HG03571 (cell line): ENCODE measurements around the gene IFI6.

ENCODE experiments used
- ATAC-seq: cut with Tn5 transposase; IDR thresholded peaks from one replicate; pipeline ENCODE4 v1.9.1; 2021; ENCODE audit not compliant: unreplicated experiment

IFI6 gene

DNA sequence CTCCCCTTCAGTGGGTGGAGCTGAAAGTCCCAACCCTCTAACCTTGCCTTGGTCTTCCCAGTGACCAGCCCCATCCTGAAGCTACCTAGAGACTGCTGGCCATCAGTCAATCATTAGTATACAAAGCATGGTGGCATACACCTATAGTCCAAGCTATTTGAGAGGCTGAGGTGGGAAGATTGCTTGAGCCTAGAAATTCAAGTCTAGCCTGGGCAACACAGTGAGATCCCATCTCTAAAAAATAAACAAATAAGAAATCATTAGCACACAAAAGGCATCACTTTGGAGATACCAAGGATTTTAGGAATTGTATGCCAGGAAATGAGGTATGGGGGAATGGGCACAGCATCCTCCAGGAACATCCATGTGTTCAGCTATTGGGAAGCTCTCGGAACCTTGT, 4.4 kb upstream of the IFI6 start:
- no peak for ATAC-seq

DNA sequence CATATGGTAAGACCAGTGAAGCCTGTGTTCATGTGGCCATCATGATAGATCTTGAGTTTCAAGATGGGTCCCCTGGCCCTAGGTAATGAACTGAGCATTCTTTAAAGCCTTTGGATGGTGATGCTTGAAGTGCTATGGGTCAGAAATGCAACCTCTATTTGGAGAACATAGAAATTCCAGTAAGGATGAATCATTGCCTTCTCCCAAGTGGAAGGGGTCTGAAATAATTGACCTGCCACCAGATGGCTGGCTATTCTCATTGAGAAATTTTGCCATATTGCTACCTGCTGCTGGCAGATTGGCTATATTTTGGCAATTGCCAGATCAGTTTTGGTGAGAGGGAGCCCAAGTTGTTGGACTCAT, 739 bp upstream of the IFI6 start:
- ATAC-seq: no peak

DNA sequence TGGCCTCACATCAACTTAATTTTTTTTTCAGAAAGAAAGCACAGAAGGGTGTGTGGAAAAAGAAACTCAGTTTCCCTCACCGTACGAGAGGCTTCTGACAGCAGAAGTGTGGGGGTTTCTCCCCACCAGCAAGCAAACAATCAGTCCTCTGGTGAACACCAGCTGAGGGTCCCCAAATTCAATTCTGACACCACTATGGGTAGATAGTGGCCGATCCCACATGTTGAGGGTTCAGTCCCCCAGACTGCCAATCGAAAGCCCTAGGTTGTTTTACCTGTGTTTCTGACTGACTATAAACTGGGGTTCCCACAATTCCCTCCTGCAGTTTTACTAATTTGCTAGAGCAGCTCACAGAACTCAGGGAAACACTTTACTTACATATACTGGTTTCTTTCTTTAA, 2.1 kb downstream of the IFI6 start:
- ATAC-seq: no peak

DNA sequence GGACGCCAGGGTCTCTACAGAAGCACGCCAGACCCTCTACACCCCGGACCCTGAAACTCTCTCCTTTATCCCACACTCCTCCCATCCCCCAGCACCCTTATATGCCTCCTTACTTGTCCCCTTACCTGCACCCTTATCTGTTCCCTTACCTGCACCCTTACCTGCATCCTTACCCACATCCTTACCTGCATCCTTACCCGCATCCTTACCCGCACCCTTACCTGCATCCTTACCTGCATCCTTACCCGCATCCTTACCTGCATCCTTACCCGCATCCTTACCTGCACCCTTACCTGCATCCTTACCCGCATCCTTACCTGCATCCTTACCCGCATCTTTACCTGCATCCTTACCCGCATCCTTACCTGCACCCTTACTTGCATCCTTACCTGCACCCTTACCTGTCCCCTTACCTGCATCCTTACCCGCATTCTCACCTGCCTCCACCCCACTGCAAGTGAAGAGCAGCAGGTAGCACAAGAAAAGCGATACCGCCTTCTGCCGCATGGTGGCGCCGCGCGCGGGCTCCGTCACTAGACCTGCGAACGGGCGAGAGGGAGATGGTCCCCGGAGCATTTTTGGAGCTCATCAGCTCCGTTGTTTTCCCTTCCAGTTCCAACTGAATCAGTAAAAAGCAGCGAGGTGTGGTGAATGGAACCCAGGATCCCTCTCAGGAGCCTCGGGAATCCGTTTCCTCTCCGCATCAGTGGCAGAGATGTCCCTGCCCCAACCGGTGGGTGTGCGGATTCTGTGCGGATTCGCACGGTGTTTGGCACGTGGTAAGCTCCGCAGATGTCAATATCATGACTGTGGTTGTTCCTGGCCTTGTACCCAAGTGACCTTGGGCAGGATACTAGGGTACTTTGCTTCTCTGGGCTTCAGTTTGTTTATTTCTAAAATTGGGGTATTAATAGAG, 2.9 kb downstream of the IFI6 start:
- ATAC-seq: no peak

DNA sequence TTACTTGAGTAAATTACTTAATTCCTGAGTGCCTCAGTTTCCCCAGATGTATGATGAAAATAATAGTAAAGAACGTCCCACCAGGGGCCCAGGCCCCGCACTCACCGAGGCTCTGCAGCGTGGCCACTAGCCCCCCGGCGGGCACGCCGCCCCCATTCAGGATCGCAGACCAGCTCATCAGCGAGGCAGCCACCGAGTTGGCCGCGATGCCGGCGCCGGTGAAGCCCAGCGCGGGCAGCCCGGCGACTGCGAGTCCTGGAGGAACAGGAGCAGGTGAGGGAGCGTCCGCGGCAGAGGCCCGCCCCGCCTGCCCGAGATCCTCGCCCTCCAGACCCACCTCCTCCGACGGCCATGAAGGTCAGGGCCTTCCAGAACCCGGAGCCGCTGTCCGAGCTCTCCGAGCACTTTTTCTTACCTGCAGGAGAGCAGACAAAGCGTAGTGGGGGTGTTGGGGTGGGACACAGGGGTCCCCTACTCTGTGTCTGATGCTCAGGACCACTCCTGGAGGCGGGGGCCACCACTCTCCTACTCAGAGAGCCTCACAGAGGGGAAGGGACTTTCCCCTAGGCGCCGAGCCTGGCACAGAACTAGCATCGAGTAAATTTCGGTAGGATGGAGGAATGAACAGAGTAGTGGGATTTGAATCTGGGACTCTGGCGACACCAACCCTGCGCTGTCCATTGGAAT, 3.7 kb downstream of the IFI6 start:
- ATAC-seq: no peak

DNA sequence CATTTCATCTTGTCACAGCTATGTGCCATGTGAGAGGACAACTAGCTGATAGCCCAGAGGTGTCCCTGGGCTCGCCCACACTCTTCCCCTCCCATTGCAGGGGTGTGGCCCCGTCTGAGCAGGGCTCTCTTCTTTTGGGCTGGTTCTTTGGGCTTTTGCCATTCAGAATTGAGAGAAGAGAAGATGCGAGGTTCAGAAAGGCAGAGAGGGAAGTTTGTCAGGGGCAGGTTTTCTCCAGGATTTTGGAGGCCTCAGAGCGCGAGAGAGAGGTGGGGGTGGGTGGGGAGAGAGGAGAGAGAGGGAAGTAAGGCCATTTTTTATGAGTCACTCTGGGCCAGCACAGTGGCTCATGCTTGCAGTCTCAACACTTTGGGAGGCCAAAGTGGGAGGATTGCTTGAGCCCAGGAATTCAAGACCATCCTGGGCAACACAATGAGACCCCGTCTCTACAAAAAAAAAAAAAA, 5.2 kb downstream of the IFI6 start:
- no peak for ATAC-seq

DNA sequence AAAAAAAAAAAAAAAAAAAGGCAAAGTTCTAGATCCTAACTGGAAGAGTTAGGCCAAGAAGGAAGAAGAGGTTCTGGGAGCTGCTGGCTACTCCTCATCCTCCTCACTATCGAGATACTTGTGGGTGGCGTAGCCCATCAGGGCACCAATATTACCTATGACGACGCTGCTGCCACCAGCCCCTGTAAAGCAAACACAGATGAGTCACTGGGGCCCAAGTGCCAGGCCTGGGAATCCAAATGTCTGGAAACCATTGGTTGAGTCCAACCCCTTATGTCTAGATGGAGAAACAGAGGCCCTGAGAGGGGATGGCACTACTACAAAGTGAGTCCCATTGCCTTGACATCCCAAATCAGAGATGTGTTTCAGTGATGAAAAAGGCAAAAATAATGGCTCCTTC, 5.7 kb downstream of the IFI6 start:
- ATAC-seq: no peak

DNA sequence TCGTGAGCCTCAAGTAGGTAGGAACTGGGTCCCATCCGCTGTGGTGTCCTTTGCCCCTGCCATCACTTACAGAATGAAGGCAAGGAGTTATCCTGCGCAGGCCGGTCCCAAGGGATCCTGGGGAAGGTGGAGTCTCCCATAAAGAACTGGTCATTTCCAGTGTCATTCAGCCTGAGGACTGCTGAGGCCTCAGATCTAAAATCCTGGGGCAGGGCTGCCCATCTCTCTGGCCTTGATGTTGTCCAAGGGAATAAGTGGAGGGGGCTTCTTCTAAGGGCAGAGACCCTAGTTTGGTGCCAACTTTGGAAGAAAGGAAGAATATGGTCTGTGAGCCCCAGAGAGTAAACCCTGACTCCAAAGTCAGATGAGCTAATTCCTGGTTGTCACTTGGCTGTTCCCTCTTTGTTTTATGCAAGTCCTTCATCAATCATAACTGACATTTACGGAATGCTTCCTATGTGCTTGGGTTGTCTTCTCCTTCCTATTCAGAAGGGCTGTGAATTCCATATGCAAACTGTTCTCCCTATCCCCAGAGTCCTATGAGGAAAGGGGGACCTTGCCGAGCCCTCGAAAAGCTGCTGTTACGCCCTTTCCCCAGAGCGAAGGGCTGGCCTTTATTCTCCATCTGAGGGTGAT, 6.9 kb downstream of the IFI6 start:
- no peak for ATAC-seq

DNA sequence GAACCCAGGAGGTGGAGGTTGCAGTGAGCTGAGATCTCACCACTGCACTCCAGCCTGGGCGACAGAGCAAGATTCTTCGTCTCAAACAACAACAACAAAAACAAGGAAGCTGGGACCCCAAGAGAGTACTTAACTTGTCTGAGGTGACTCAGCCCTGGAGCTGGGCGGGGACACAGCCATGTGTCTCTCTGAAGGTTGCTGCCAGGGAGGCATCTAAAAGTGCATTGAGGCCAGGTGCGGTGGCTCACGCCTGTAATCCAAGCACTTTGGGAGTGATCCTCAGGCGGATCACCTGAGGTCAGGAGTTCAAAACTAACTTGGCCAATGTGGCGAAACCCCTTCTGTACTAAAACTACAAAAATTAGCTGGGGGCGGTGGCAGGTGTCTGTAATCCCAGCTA, 7.7 kb downstream of the IFI6 start:
- ATAC-seq: no peak

DNA sequence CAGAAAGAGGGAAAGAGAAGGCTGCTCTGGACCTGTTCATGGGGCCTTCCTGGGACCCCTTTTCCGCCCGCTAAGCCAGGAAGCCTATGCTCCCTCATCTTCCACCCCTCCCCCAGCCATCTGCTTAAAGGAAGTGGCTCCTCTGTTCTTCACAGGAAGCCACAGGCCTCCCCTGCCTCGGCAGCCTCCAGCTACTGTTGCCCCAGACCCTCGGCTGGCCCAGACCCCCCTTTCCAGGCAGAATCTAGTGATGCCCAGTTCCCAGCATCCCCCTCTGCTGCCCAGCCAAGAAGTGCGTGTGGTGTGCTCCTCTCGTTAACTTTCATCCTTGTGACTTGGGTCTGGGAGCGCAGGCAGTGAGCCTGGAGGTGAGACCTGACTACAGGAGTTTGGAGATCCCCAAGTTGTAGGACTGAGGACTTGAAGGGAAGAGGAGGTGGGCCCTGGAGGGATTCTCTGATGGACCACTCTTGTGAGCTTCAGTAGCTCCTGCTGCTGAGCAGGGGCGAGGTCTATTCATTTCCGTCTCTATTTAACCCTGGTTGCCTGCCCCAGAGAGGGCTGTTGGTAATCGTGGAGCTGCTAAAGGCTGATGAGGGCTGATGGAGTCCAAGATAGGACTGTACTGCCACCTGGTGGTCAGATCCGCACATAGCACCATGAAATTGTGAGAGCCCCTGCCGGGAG, 9.1 kb downstream of the IFI6 start:
- no peak for ATAC-seq

DNA sequence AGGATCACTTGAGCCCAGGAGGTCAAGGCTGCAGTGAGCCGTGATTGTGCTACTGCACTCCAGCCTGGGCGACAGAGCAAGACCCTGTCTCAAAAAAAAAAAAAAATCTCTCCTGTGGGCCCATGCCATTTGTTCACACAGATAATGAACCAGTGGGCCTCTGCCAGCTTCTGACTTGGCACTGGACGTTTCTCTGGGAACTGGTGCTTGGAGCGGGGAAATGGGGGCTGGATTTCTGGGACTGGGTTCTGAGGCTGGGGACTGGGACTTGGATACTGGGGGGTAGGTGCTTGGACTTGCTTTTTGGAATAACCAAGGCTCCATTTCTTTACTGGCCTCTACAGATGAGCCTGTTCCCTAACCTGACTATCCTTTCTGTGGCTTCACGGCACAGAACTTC, 9.7 kb downstream of the IFI6 start:
- no peak for ATAC-seq

DNA sequence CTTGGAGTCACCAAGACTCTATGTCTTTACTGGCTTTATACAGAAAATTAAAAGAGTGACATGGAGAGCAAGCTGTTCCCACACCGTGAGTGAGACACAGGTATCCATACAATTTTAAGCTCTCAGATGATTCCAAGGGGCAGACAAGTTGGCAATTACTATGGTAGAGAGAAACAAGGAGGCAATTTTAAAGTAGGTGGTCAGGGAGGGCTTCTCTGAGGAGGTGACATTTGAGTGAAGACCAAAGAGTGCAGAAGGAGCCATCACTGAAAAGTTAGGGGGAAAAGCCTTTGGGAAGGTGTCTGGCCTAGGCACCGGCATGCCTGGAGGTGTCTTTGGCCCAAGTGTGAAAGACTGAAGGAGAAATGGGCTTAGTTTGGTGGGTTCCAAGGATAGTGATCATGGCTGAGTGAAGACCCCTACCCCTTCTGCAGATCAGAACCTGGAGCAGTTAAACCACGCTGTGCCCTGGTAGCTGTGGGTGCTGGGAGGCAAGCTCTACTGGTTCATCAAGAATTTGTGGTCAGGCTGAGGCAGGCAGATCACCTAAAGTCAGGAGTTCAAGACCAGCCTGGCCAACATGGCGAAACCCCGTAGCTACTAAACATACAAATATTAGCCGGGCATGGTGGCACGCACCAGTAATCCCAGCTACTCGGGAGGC, 10.4 kb downstream of the IFI6 start:
- ATAC-seq: no peak

DNA sequence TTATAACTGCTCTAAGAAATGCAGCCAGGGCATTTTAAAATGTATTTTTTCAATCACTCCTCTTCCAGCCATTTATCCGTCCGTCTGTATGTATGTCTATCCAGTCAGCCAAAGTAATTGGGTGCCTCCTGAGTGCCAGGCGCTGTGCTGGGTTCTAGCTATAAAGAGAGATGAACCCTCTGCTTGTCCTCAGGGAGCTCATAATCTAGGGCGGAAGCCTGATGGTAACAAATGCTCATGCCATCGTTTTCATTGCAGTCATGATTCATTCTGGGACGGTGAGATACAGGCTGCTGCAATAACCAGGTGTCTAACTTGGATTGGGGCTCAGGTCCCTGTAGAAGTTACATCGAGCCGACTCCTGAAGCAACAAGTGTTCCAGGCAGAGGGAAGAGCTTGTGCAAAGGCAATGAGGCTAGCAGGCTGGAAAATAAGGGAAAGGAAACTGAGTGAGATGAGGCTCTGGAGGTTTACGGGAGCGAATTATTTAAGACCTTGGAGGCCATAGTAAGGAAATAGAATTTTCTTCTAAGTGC, 11.6 kb downstream of the IFI6 start:
- no peak for ATAC-seq

DNA sequence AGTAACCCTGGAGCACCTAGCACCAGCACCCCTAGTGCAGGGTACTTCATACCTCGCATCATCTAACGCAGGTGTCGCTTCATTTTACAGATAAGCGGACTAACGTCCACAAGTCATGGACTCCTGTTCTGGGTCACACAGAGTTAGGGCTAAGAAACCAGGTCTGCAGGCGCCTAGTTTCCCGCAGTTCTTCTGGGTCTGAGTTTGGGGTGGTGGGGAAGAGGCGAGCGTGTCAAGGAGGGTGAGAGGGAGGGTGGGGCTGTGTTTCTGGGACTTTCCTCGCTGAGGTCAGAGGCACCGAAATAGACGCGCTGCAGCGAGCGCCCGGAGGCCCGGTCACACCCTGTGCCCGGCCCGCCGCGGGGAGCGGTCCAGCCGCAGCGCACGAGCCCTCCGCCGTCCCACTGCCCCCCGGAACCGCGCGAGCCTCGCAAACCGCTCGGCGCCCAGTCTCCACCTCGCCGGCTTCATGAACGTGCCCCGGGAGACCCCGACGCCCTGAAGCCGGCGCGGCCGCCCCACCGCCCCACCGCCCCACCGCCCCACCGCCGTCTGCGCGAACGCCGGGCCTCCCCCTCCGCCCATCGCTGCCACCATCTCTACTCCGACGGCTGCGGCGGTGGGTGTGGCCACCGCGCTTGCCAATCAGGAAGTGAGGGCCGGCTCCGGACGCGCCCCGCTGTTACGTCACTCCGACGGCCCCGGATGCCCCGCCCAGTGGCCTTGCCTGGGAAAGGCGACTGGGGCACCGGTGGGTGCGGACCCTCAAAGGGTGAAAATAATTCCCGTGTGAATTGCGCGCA, 12.3 kb downstream of the IFI6 start:
- ATAC-seq: peak; percentile 48

DNA sequence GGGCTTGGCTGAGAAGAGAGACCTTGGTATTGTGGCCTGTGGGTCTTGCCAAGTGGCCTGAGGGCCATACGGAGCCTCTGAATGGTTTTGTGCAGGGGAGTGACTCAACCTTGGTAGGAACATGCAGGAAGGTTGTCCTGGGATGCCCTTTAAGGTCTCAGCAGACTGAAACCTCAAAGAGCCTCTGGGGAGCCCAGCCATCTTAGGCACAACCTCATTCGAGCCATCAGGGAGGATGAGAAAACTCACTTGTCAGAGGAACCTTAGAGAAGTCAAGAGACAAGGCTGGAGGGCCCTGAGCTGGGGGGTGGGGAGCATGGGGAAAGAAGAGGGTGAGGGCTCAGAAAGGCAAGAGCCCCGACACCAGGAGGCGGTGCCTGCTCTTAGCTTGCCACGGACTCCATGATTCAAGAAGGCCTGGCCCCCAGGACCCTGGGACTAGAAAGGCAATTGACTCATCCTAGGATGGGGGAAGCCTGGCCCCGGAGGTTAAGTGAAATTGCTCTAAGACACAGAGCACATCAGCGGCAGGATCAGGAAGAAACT, 13.0 kb downstream of the IFI6 start:
- ATAC-seq: peak; percentile 15

DNA sequence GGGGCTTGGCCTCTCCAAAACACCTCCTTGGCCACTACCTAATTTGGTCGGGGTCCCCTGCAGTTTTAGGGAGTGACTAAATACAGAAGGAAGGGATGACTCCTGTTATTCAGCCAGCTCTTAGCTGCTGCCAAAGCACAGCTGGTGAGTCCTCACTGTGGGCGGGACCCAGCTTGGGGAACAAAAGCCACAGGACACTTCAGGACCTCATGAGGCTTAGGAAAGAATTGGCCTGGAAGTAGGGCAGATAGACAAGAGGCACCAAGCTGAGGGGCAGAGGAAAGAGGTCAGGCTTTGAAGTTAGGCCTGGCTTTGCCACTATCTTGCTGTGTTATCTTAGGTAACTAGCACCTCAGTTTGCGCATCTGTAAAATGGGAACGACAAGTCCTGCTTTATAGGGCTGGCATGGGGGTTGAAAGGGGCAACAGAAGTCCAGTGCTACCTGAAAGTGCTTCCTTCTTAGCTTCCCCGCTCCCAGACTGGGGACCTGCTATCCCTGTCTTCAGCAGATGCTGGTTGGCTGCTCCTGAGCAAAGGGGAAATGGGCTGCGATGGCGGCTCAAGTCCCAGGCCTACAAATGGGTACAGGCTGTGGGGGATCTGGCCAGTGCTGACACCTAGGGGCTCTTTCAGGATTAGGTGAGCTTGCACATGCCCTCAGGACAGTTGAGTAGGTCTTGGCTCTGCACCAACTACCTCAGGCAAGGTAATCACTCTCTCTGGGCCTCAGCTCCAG, 15.7 kb downstream of the IFI6 start:
- no peak for ATAC-seq

DNA sequence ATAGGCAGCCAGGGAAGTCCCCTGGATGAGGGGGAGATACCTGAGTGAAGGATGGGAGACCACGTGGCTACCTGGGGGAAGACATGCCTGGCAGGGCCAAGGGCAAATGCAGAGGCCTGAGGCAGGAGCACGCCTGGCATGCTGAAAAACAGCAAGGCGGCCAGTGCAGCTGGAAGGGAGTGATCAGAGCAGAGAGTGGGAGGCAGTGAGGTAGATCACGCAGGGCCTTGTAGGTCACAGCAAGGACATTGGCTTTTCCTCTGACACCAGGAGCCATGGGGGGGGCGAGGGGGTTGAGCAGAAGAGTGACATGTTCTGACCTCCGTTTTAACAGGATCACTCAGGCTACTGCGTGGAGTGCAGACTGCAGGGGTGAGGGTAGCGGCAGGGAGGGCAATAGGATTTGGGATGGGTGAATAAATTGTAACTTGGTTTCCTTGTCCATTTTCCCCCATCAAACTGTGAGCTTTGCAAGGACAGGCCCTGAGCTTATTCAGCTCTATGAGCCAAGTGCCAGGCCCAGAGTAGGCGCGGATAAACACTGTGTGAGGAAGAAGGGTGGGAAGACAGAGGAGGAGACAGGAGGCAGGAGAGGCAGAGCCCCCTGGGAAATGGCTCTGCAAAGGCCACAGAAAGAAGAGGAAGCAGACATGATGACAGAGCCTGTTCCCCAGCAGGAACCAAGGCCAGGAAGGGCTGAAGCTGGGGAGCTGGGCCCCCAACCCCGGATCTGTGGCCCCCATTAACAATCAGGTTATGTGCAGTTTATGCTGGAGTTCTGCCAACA, 16.6 kb downstream of the IFI6 start:
- ATAC-seq: no peak
